K562 (cell line): Measurements from ENCODE around the gene DUSP3.

Source experiments
- EP300 ChIP-seq: IDR thresholded peaks from 2 replicates; pipeline ENCODE4 v1.6.1; 2012; ENCODE audit warnings: low read length, improper control_type of control experiment
- POLR2A ChIP-seq: fragments of 450-650 bp; conservative IDR thresholded peaks from 2 replicates; pipeline ENCODE4 v1.6.1; 2016
- ZNF124 ChIP-seq: sonication (generic); formaldehyde crosslinking; IDR thresholded peaks from 2 replicates; pipeline ENCODE4 v1.8.1; 2022; ENCODE audit warnings: missing genetic modification reagents
- ZNF354B ChIP-seq: fragments of 250-450 bp; sonication (Bioruptor Pico); IDR thresholded peaks from 2 replicates; pipeline ENCODE4 v1.4.0; 2020
- TF ChIP-seq, protein P1 (sequence below): sonication (generic); formaldehyde crosslinking; IDR thresholded peaks from 2 replicates; pipeline ENCODE4 v1.8.1; 2023; ENCODE audit warnings: mild to moderate bottlenecking, missing genetic modification reagents, moderate library complexity

- TF ChIP-seq, protein P1, sequence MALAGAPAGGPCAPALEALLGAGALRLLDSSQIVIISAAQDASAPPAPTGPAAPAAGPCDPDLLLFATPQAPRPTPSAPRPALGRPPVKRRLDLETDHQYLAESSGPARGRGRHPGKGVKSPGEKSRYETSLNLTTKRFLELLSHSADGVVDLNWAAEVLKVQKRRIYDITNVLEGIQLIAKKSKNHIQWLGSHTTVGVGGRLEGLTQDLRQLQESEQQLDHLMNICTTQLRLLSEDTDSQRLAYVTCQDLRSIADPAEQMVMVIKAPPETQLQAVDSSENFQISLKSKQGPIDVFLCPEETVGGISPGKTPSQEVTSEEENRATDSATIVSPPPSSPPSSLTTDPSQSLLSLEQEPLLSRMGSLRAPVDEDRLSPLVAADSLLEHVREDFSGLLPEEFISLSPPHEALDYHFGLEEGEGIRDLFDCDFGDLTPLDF (CRISPR knock-in tag): no peak
- TF ChIP-seq ZNF124 (CRISPR knock-in tag) (no peak), POLR2A (no peak), EP300 (no peak), ZNF354B (CRISPR knock-in tag) (no peak)
These were observed 9.8 kb downstream of the DUSP3 start for GRCh38 chr17:43768943-43769342.
